HL-60 (cell line): ENCODE results near the gene TMEM132A.

Experiments used
- DNase-seq, 2 experiments: peaks; one replicate each; pipeline ENCODE4 v3.0.0-alpha.2; 2010 to 2020; ENCODE audit warnings: low read depth in 1 of 2, low spot score in 1 of 2
- H3K27ac ChIP-seq: fragments of 250-450 bp; sonication (Bioruptor Pico); replicated peaks from 2 replicates; pipeline ENCODE4 v1.5.1; 2020; ENCODE audit warnings: mild to moderate bottlenecking, moderate library complexity
- H3K27me3 ChIP-seq: fragments of 250-450 bp; sonication (Bioruptor Pico); 2 replicates; pipeline ENCODE4 v1.5.1; 2021; ENCODE audit warnings: mild to moderate bottlenecking, moderate library complexity; ENCODE audit not compliant: insufficient read depth, poor library complexity, severe bottlenecking
- H3K4me3 ChIP-seq: replicated peaks from 2 replicates; pipeline ENCODE4 v1.5.1; 2011; ENCODE audit warnings: mild to moderate bottlenecking, control low read depth, low read length; ENCODE audit not compliant: insufficient read depth
- CTCF ChIP-seq: IDR thresholded peaks from one replicate; pipeline ENCODE4 v1.5.1; 2011; ENCODE audit warnings: low read length, control low read depth, inconsistent platforms; ENCODE audit not compliant: insufficient read depth
- GABPA ChIP-seq: IDR thresholded peaks from 2 replicates; pipeline ENCODE4 v1.6.1; 2012; ENCODE audit warnings: low read depth
- POLR2AphosphoS5 ChIP-seq: IDR thresholded peaks from 2 replicates; pipeline ENCODE4 v1.6.1; 2012; ENCODE audit warnings: low read depth
- REST ChIP-seq: IDR thresholded peaks from 2 replicates; pipeline ENCODE4 v1.6.1; 2012; ENCODE audit warnings: low read depth; ENCODE audit not compliant: insufficient replicate concordance
- SPI1 ChIP-seq: IDR thresholded peaks from 2 replicates; pipeline ENCODE4 v1.6.1; 2012; ENCODE audit warnings: low read depth, mild to moderate bottlenecking, borderline replicate concordance

TMEM132A gene

DNA sequence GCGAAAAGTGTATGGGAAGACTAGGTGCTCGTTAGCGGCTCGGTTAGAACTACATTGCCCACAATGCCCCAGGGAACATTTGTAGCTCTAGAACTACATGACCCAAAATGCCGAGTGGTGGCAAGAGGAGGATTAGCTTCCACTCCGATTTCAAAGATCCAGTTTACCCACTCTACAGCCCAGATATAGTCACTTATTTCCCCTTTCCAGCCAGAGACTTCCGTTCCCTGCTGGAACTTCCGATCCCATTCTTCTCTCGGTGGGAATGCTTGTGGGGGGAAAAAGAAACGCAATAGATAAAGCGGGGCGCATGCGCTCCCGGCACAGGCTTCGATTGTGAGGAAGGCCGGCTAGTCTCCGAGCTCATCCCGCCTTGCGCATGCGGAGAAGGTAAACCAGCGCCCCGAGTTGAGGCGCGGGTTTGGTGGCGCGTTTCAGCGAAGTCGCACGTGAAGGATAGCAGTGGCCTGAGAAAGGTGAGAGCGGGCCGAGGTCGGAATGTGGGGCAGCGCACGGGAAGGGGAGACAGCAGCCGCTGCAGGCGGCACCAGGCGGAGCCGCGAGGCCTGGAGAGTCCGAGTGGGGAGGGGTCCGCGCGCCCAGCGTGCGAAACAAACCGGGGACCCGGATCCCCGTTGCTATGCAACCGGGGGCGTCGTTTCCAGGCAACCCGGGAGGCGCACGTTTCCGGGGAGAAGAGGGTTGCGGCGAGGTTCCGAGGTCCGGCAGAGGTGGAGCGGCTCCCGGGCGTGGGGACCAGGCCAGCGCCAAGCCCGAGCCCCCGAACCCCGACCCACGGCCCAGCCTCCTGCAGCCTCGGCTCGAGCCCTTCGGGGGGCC, 10.2 kb upstream of the TMEM132A start, which contains the start of gene TMEM109:
TMEM109 (plus strand) TSS at position 366 of the 840 bp plus-strand sequence. CDS start 5,536 bp downstream, outside the sequence.
- Histone ChIP-seq H3K4me3 (peak within 1 kb of the TSS; percentile 67), H3K27ac (peak within 1 kb of the TSS; percentile 74), H3K27me3 (no peaks in the 10 kb centered on the region)
- DNase-seq = peak; percentile 72 to 88
- TF ChIP-seq REST = no peak
- TF ChIP-seq POLR2AphosphoS5 = peak; percentile 75
- TF ChIP-seq CTCF = no peak

DNA sequence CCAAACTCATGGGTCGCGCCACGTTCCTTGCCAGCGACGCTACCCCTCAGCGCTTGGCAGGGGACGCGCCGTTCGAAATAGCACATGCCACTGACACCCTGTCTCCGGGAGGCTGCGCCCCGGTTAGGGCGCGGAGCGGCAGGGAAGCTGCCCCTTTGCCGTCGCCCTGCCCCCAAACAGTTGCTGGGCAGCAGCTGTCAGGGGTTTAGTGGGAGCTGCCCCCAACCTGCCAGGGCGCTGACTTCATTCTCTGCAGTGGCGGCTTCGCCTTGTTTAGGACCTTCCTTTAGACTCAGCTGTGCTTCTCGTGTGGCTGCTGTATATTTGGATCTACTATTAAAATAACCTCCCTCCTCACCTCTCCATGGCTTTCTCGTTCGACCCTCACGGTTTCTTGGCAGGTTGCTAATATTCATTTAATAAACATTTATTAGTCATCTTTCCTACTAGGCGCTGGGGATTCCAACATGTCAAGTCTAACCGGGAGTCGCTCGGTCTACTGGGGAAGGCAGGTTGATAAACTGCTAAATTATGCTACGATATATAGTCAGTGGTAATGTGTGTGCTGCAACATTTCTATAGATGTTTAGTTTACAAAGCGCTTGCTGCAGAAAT, 9.5 kb upstream of the TMEM132A start:
- no peak for TF ChIP-seq POLR2AphosphoS5
- TF ChIP-seq REST = no peak
- TF ChIP-seq SPI1 = no peak
- TF ChIP-seq GABPA = no peak
- no peak for TF ChIP-seq CTCF
- Histone ChIP-seq H3K27me3 (no peaks in the 10 kb centered on the region), H3K27ac (peak overlapping the region; percentile 74), H3K4me3 (peak overlapping the region; percentile 67)
- DNase-seq = peak in 1 of 2 experiments; percentile 29

DNA sequence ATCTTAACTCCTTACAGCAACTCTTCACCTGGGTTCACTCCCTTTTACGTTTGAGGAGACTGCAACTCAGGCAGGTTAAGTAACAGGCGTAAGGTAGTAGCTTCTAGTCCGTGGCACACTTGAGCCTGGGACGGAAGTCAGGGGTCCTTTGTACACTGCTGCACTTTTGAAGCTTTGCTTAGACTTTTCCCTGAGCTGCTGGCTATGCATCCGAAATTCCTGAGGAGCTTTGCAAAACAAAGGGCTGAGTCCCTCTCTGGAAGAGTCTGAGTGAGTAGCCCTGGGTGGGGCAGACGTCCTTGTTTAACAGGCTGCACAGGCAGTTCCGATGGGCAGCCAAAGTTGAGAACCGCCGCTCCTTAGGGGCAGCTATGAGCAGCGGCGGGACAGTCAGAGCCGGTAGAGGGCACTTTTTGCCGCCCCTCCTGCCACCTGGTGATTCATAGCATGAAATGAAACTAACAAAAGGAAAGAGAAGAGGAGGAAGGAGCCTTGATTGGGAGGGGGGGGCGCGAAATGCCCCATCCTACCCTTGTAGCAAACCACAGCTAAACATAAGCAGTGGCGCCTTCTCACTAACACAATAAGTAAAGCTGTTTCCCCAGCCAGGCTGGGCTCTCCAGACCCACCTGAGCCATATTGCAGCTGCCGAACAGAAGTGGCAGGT, 8.9 kb upstream of the TMEM132A start:
- peak overlapping the region; percentile 67 for H3K4me3 ChIP-seq
- H3K27me3 ChIP-seq = no peaks in the 10 kb centered on the region
- H3K27ac ChIP-seq = peak overlapping the region; percentile 74
- peak in 1 of 2 experiments; percentile 41 for DNase-seq
- TF ChIP-seq POLR2AphosphoS5 = no peak
- TF ChIP-seq SPI1 = 0 out of 2 replicates have a peak, but pooled peaks have one; percentile 4
- TF ChIP-seq REST = no peak
